ENCODE data around the gene ANO8. TPM values are rescaled to one million over a fixed set of nuclear protein-coding genes. Genes with fewer than 3 reads are reported as not detected.

ANO8 gene
- polyA plus RNA-seq, 3 donors = 0.11 to 14.1 TPM; not detected in 1

- 94% methylated on average over 20 of the region's 30 CpGs for WGBS (ENCODE audit: insufficient coverage)
- H3K27ac ChIP-seq (ENCODE audit: low read depth in 1 of 2, low read length in 2 of 2) = no peak overlapping the region
- H3K27ac Mint-ChIP-seq = peak overlapping the region in 2 of 7 donors; percentile 46 to 63
- no peaks in the 10 kb centered on the region for H3K27me3 ChIP-seq (ENCODE audit: control insufficient read depth in 2 of 2, insufficient read depth in 2 of 2, low read length in 2 of 2)
- H3K27me3 Mint-ChIP-seq (ENCODE audit: low read depth in 3 of 3) = peaks cover 0 to 1% (median 0%) of the 10 kb centered on the region in 3 donors
- DNase-seq = peak in 1 of 3 donors; percentile 10
- intact Hi-C loops (cut with micrococcal nuclease) = loop anchor here in 1 of 2 donors (5.0 kb wide), 1 partner anchor 36 kb away; the partner anchor contains the start of gene ABHD8
- peaks cover 39 to 53% of the 10 kb centered on the region in 2 donors for H3K4me1 ChIP-seq (ENCODE audit: control insufficient read depth in 1 of 2, insufficient read depth in 2 of 2, low read length in 2 of 2)
- H3K79me2 ChIP-seq (ENCODE audit: insufficient read depth, low read length) = peaks cover 16% of the 10 kb centered on the region
- H3K4me2 ChIP-seq (replicated peaks; ENCODE audit: extremely low read depth, low read length, poor library complexity, severe bottlenecking) = peak overlapping the region; percentile 91
- H3K9me3 ChIP-seq (replicated peaks in 1 of 2; ENCODE audit: control insufficient read depth in 1 of 2, insufficient read depth in 1 of 2, low read length in 2 of 2) = no peaks in the 10 kb centered on the region
- H3K36me3 Mint-ChIP-seq = peaks cover 9 to 17% of the 10 kb centered on the region in 2 donors
- peaks cover 32% of the 10 kb centered on the region for H3K4me1 Mint-ChIP-seq
- H2AFZ ChIP-seq (ENCODE audit: insufficient read depth, low read depth, low read length, poor library complexity, severe bottlenecking) = no peak overlapping the region
- no peaks in the 10 kb centered on the region for H4K20me1 ChIP-seq (ENCODE audit: insufficient read depth, low read length)
- H3K4me3 ChIP-seq (replicated peaks in 1 of 3; ENCODE audit: low read depth in 2 of 3, low read length in 3 of 3) = peak overlapping the region in 1 of 3 experiments; percentile 90
- H3K4me3 Mint-ChIP-seq = peak overlapping the region; percentile 95 to 99
- H3K36me3 ChIP-seq (replicated peaks in 1 of 2; ENCODE audit: control insufficient read depth in 1 of 2, insufficient read depth in 2 of 2, low read length in 2 of 2) = peaks cover 4 to 6% of the 10 kb centered on the region in 2 donors
- no peak for TF ChIP-seq CTCF (IDR thresholded peaks at IDR 0.05)
- peak overlapping the region; percentile 65 for H3K9ac ChIP-seq (ENCODE audit: insufficient read depth, low read length, poor library complexity, severe bottlenecking)
- H3K9me3 Mint-ChIP-seq = no peaks in the 10 kb centered on the region
Observed at GRCh38 chr19:17338433-17339078, 3.9 kb upstream of the ANO8 start.

DNA sequence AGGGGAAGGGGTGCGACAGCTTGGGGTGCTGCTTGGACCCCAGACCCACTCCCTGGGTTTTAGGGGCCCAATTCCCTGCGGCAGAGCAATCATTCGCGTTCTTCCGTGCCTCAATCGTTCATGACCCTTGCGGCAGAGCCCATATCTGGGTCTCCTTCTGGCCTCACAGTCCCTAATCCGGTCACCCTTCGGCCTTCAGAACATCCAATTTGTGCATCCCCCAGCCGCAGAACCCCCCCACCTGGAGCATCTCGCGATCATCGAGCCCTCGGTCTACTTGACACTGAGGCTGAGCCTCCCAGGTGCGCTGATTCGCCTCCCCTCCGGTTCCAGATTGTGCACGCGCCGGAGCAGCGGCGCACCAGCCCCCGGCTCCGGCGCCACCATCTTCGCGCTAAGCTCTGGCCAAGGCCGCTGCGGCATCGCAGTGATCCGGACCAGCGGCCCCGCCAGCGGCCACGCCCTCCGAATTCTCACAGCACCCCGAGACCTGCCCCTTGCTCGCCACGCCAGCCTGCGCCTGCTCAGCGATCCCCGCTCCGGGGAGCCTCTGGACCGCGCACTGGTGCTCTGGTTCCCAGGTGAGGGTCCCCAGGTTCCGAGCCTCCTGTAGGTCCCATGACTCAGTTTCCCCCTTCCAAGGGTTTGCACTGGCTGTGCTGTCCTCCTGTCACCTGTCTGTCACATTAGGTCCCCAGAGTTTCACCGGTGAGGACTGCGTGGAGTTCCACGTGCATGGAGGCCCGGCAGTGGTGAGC lies 3.2 kb upstream of the ANO8 start:
- peak in 1 of 3 donors; percentile 10 for DNase-seq
- H4K20me1 ChIP-seq (ENCODE audit: insufficient read depth, low read length) = no peaks in the 10 kb centered on the region
- H3K4me2 ChIP-seq (replicated peaks; ENCODE audit: extremely low read depth, low read length, poor library complexity, severe bottlenecking) = peak overlapping the region; percentile 91
- peak overlapping the region; percentile 65 for H3K9ac ChIP-seq (ENCODE audit: insufficient read depth, low read length, poor library complexity, severe bottlenecking)
- Mint-ChIP-seq H3K36me3 (peaks cover 11 to 17% of the 10 kb centered on the region in 2 donors), H3K4me1 (peaks cover 34% of the 10 kb centered on the region), H3K27ac (peak overlapping the region in 6 of 7 donors; percentile 37 to 95 (median 74)), H3K9me3 (peaks cover 0 to 1% (median under 1%) of the 10 kb centered on the region in 7 donors), H3K27me3 (ENCODE audit: low read depth in 3 of 3) (peaks cover 0 to 1% (median 0%) of the 10 kb centered on the region in 3 donors), H3K4me3 (peak overlapping the region; percentile 95 to 99)
- no peaks in the 10 kb centered on the region for H3K9me3 ChIP-seq (replicated peaks in 1 of 2; ENCODE audit: control insufficient read depth in 1 of 2, insufficient read depth in 1 of 2, low read length in 2 of 2)
- peaks cover 42 to 59% of the 10 kb centered on the region in 2 donors for H3K4me1 ChIP-seq (ENCODE audit: control insufficient read depth in 1 of 2, insufficient read depth in 2 of 2, low read length in 2 of 2)
- H3K27ac ChIP-seq (ENCODE audit: low read depth in 1 of 2, low read length in 2 of 2) = peak overlapping the region in 1 of 2 donors; percentile 17
- H3K27me3 ChIP-seq (ENCODE audit: control insufficient read depth in 2 of 2, insufficient read depth in 2 of 2, low read length in 2 of 2) = no peaks in the 10 kb centered on the region
- 6% methylated on average over 50 of the region's 50 CpGs for WGBS (ENCODE audit: insufficient coverage)
- H3K36me3 ChIP-seq (replicated peaks in 1 of 2; ENCODE audit: control insufficient read depth in 1 of 2, insufficient read depth in 2 of 2, low read length in 2 of 2) = peaks cover 4 to 6% of the 10 kb centered on the region in 2 donors
- no peak for TF ChIP-seq CTCF (IDR thresholded peaks at IDR 0.05)
- H2AFZ ChIP-seq (ENCODE audit: insufficient read depth, low read depth, low read length, poor library complexity, severe bottlenecking) = peak overlapping the region; percentile 93
- intact Hi-C loops (cut with micrococcal nuclease) = loop anchor here in 1 of 2 donors (5.0 kb wide), 1 partner anchor 36 kb away; the partner anchor contains the start of gene ABHD8
- peaks cover 16% of the 10 kb centered on the region for H3K79me2 ChIP-seq (ENCODE audit: insufficient read depth, low read length)
- H3K4me3 ChIP-seq (replicated peaks in 1 of 3; ENCODE audit: low read depth in 2 of 3, low read length in 3 of 3) = peak overlapping the region; percentile 69 to 94 (median 90)

Data from CD14-positive monocyte (primary cell).